GM12891 (cell line): ENCODE measurements around the gene PCDH1.

Source experiments
- POLR2A ChIP-seq: IDR thresholded peaks from 2 replicates; pipeline ENCODE4 v1.6.1; 2011; ENCODE audit warnings: low read depth, low read length, control low read depth
- POLR2AphosphoS5 ChIP-seq: IDR thresholded peaks from 2 replicates; pipeline ENCODE4 v1.6.1; 2011; ENCODE audit warnings: low read depth, low read length, control low read depth
- TAF1 ChIP-seq: IDR thresholded peaks from 2 replicates; pipeline ENCODE4 v1.6.1; 2011; ENCODE audit warnings: low read depth, low read length, control low read depth

DNA sequence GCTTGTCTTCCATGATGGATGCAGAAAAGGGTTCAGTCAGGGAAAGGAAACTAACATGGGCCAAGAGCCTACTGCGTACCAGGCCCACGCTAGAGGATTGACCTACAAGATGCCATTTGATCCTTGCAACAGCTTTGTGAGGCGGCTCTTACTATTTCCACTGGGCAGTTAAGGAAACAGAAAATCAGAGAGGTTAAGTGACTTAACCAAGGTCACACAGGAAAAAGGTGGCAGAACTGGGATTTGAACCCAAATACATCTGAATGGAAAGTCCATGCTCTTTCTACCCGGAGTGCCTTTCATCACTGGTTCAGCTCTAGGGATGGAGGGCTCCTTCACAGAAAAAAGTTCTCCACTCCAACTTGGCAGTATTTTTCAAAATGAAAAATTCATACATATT is 50.0 kb downstream of the PCDH1 start:
- no peak for TF ChIP-seq POLR2AphosphoS5
- TF ChIP-seq POLR2A = no peak
- no peak for TF ChIP-seq TAF1
